ENCODE measurements around the gene PEAR1. TPM values are rescaled to one million over a fixed set of nuclear protein-coding genes. Genes with fewer than 3 reads are reported as not detected.

PEAR1 gene
- total and polyA plus RNA-seq, 2 of the 4 experiments (the other 2 are of a cell fraction) = 2.0 to 44.4 TPM

DNA sequence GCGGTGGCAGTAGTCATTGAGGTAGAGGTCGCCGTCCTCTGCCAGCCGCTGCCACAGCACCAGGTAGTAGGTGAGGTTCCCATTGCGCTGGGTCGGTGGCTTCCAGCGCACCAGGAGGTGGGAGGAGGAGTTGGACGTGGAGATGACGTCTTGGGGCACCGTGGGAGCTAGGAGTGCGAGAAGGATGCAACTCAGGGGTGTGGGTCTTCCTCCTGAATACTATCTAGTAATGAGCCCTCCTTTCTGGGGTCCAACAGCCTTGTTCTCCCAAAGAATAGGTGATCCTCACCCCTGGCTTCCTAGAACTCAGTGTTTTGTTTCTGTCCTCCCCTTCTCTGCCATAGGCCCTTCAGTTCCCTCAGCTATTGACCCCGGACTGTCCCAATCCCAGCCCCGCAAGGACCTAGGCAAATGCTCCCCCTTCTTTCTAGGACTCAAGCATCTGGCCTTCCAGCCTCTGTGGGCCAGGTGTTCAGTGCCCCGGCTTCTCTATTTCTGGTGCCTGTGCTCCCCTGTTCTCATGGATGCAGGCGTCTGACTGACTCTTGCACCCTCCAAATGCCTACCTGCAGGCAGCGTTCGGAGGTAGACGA, 47.5 kb upstream of the PEAR1 start:
- no peak overlapping the region for H4K91ac ChIP-seq (ENCODE audit: insufficient read depth, low read depth, low read length)
- no peak overlapping the region for H4K8ac ChIP-seq (ENCODE audit: low read depth in 2 of 2, low read length in 2 of 2)
- no peak overlapping the region for H2AK5ac ChIP-seq (ENCODE audit: low read depth, low read length)
- CTCF ChIA-PET = interaction anchor here (0.6 kb wide), 1 partner anchor 47 kb away, joined by 3 read pairs; no protein-coding TSS in a partner anchor
- no peak overlapping the region for H3K56ac ChIP-seq (ENCODE audit: extremely low read depth, insufficient read depth, low read length)
- ATAC-seq (ENCODE audit: low read depth) (no peak), DNase-seq (no peak)
- H3K9ac ChIP-seq (ENCODE audit: low read depth, low read length) = no peak overlapping the region
- in situ Hi-C loops (cut with MboI; ENCODE audit: low sequenced_read_pairs) = no loop called here
- H3K4me1 ChIP-seq (ENCODE audit: control insufficient read depth, insufficient read depth, low read length) = no peaks in the 10 kb centered on the region; the same call in 1 of the 2 replicates
- H3K23ac ChIP-seq (ENCODE audit: low read depth, low read length) = no peak overlapping the region
- WGBS, 2 experiments (ENCODE audit: extremely low coverage in 2 of 2, insufficient read length in 1 of 2) = 56% methylated on average over 5 of the region's 18 CpGs; no CpG with 5 or more reads in 1 of the 2 experiments
- TF ChIP-seq, protein P1, sequence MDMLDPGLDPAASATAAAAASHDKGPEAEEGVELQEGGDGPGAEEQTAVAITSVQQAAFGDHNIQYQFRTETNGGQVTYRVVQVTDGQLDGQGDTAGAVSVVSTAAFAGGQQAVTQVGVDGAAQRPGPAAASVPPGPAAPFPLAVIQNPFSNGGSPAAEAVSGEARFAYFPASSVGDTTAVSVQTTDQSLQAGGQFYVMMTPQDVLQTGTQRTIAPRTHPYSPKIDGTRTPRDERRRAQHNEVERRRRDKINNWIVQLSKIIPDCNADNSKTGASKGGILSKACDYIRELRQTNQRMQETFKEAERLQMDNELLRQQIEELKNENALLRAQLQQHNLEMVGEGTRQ (IDR thresholded peaks at IDR 0.05; ENCODE audit: low read depth, low read length) = no peak
- no peak for TF ChIP-seq MAFK (IDR thresholded peaks at IDR 0.05; ENCODE audit: low read depth, low read length)
- TF ChIP-seq NFE2L2 (IDR thresholded peaks at IDR 0.05; ENCODE audit: low read depth, low read length) = no peak
- TF ChIP-seq CEBPB (IDR thresholded peaks at IDR 0.05; ENCODE audit: low read depth, low read length) = no peak
- no peak for TF ChIP-seq RFX5 (IDR thresholded peaks at IDR 0.05; ENCODE audit: low read depth, low read length)
- no peak for TF ChIP-seq BHLHE40 (IDR thresholded peaks at IDR 0.05; ENCODE audit: low read depth, low read length)
- TF ChIP-seq, protein P2, sequence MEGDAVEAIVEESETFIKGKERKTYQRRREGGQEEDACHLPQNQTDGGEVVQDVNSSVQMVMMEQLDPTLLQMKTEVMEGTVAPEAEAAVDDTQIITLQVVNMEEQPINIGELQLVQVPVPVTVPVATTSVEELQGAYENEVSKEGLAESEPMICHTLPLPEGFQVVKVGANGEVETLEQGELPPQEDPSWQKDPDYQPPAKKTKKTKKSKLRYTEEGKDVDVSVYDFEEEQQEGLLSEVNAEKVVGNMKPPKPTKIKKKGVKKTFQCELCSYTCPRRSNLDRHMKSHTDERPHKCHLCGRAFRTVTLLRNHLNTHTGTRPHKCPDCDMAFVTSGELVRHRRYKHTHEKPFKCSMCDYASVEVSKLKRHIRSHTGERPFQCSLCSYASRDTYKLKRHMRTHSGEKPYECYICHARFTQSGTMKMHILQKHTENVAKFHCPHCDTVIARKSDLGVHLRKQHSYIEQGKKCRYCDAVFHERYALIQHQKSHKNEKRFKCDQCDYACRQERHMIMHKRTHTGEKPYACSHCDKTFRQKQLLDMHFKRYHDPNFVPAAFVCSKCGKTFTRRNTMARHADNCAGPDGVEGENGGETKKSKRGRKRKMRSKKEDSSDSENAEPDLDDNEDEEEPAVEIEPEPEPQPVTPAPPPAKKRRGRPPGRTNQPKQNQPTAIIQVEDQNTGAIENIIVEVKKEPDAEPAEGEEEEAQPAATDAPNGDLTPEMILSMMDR (conservative IDR thresholded peaks at IDR 0.05; ENCODE audit: low read depth, low read length) = no peak
- no peak for TF ChIP-seq MXI1 (IDR thresholded peaks at IDR 0.05; ENCODE audit: borderline replicate concordance, low read depth, low read length)
- no peak for TF ChIP-seq SMC3 (IDR thresholded peaks at IDR 0.05; ENCODE audit: low read depth, low read length)
- TF ChIP-seq, protein P3, sequence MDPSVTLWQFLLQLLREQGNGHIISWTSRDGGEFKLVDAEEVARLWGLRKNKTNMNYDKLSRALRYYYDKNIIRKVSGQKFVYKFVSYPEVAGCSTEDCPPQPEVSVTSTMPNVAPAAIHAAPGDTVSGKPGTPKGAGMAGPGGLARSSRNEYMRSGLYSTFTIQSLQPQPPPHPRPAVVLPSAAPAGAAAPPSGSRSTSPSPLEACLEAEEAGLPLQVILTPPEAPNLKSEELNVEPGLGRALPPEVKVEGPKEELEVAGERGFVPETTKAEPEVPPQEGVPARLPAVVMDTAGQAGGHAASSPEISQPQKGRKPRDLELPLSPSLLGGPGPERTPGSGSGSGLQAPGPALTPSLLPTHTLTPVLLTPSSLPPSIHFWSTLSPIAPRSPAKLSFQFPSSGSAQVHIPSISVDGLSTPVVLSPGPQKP (IDR thresholded peaks at IDR 0.05; ENCODE audit: borderline replicate concordance, low read depth, low read length) = no peak
- TF ChIP-seq RAD21 (IDR thresholded peaks at IDR 0.05; ENCODE audit: low read length) = no peak
- TF ChIP-seq MAZ (IDR thresholded peaks at IDR 0.05; ENCODE audit: borderline replicate concordance, low read depth, low read length) = no peak
- TF ChIP-seq FOS (IDR thresholded peaks at IDR 0.05; ENCODE audit: low read depth, low read length) = no peak
- no peak for TF ChIP-seq CHD1 (IDR thresholded peaks at IDR 0.05; ENCODE audit: low read depth, low read length)
- H4K5ac ChIP-seq (ENCODE audit: low read depth, low read length) = no peak overlapping the region
- H3K4ac ChIP-seq (ENCODE audit: low read depth, low read length) = no peak overlapping the region
- BruUV-seq (replicated peaks) = no TSS peak
- H3K14ac ChIP-seq (replicated peaks; ENCODE audit: low read depth, low read length) = no peak overlapping the region
- H2BK5ac ChIP-seq (ENCODE audit: low read depth, low read length, poor library complexity, severe bottlenecking) = no peak overlapping the region
- no peaks in the 10 kb centered on the region; the same call in 1 of the 2 replicates for H4K20me1 ChIP-seq (ENCODE audit: insufficient read depth, low read length)
- H2BK120ac ChIP-seq (ENCODE audit: low read depth, low read length) = no peak overlapping the region
- H3K36me3 ChIP-seq (ENCODE audit: control insufficient read depth, insufficient read depth, low read length) = no peaks in the 10 kb centered on the region
- H3K18ac ChIP-seq (ENCODE audit: low read depth, low read length) = no peak overlapping the region
- H3K27ac ChIP-seq (ENCODE audit: insufficient read depth, low read length) = no peak overlapping the region
- H3K79me1 ChIP-seq (ENCODE audit: low read depth in 1 of 2, low read length in 2 of 2) = no peaks in the 10 kb centered on the region
- H2BK20ac ChIP-seq (ENCODE audit: low read depth, low read length) = no peak overlapping the region
- intact Hi-C loops (cut with micrococcal nuclease) = no loop called here
- dilution Hi-C loops (cut with HindIII; ENCODE audit: low sequenced_read_pairs, unreplicated experiment) = no loop called here
- no peak overlapping the region for H3K4me2 ChIP-seq (ENCODE audit: low read depth, low read length)
- H2AK9ac ChIP-seq (replicated peaks; ENCODE audit: low read depth, low read length, poor library complexity) = no peak overlapping the region
- H3K9me3 ChIP-seq (ENCODE audit: control insufficient read depth, insufficient read depth, low read length) = no peaks in the 10 kb centered on the region; the same call in 1 of the 2 replicates
- POLR2A ChIA-PET (ENCODE audit: unreplicated experiment) = no interaction called here
- no peak overlapping the region for H3K4me3 ChIP-seq (ENCODE audit: insufficient read depth, low read depth, low read length)
- H2AFZ ChIP-seq (replicated peaks; ENCODE audit: low read length, poor library complexity) = no peak overlapping the region
- H3K9me1 ChIP-seq (ENCODE audit: insufficient read depth, low read length) = no peaks in the 10 kb centered on the region
- no peak overlapping the region for H2BK15ac ChIP-seq (ENCODE audit: low read depth, low read length)
- H3K27me3 ChIP-seq (ENCODE audit: control insufficient read depth, insufficient read depth, low read length) = peaks cover 86% of the 10 kb centered on the region

Measured in IMR-90 (cell line).